Peyer's patch (tissue), 4 donors: ENCODE data around the gene SELENOH. TPM values are rescaled to one million over a fixed set of nuclear protein-coding genes. Genes with fewer than 3 reads are reported as not detected.
A peak's percentile ranks its signal among the peaks of the same experiment; 100 is the strongest.
"Not testable (repeated sequence)": the region's sequence is repeated elsewhere in the genome, so short reads cannot be mapped to it uniquely, and the experiment has no call there.

Experiments used
- DNase-seq, 3 donors: peaks; one replicate each; pipeline ENCODE4 v3.0.0-alpha.2; 2017 to 2019
- H3K27ac ChIP-seq, 4 donors: fragments of 200-600 bp; sonication (generic); one replicate each; pipeline ENCODE4 v1.5.1; 2016 to 2019
- H3K27me3 ChIP-seq, 2 donors: fragments of 200-600 bp; sonication (generic); one replicate each; pipeline ENCODE4 v1.5.1; 2019
- H3K36me3 ChIP-seq, 3 donors: fragments of 200-600 bp; sonication (generic); one replicate each; pipeline ENCODE4 v1.5.1; 2016 to 2019
- H3K4me1 ChIP-seq, 4 donors: fragments of 200-600 bp; sonication (generic); one replicate each; pipeline ENCODE4 v1.5.1; 2016 to 2019
- H3K4me3 ChIP-seq, 4 donors: fragments of 200-600 bp; sonication (generic); 1 replicate in 3 of 4; 2 replicates in 1 of 4; pipeline ENCODE4 v1.5.1; 2016 to 2019; ENCODE audit warnings: mild to moderate bottlenecking in 1 of 4
- H3K9me3 ChIP-seq, 4 donors: fragments of 200-600 bp; sonication (generic); one replicate each; pipeline ENCODE4 v1.5.1; 2016 to 2019; ENCODE audit warnings: mild to moderate bottlenecking in 1 of 4
- POLR2A ChIP-seq, 2 donors: fragments of 450-650 bp; IDR thresholded peaks; one replicate each; pipeline ENCODE4 v1.5.1; 2017; ENCODE audit warnings: antibody characterized with exemption in 2 of 2, mild to moderate bottlenecking in 2 of 2, moderate library complexity in 2 of 2
- total RNA-seq, 4 donors: library from RNA; depleted of rRNA; stranded (reverse); fragments of >200 nt; gene quantifications; one replicate each; pipeline ENCODE4 v1.1.0, GENCODE V29; 2016
- TF ChIP-seq, protein P1 (sequence below), 6 experiments: fragments of 450-650 bp in 4 of 6; fragments of 200-600 bp in 2 of 6; sonication (generic) in 1 of 6; IDR thresholded peaks; one replicate each; pipeline ENCODE4 v1.5.1; 2017 to 2019; ENCODE audit warnings: antibody characterized with exemption in 6 of 6, mild to moderate bottlenecking in 3 of 6, moderate library complexity in 1 of 6

SELENOH gene
- total RNA-seq, 4 donors from 2014 or later: 42.0 to 50.5 (median 46.5) TPM

DNA sequence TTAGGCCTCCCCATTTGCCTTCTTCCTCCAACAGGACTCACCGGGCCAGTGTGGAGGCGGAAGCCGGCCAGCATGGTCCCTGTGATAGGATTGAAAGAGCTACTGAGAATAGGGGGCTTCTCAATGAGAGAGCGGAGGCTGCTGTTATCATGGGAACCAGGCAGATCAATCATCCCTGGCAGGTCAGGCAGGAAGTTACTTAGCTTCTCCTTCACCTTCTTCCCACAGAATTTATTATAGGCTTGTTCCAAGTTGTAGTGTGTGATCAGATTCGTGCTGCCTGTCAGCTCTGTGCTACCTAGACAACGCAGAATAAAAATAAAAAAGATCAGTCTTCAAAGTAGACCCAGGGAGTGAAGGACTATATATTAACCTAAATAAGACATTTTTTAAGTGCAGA is 36.4 kb upstream of the SELENOH start:
- H3K9me3 ChIP-seq: no peaks in the 10 kb centered on the region
- H3K27ac ChIP-seq: no peak overlapping the region
- peaks cover 0 to 36% (median 0%) of the 10 kb centered on the region in 3 donors for H3K36me3 ChIP-seq
- H3K4me1 ChIP-seq: no peaks in the 10 kb centered on the region
- DNase-seq: no peak
- no peaks in the 10 kb centered on the region for H3K27me3 ChIP-seq
- no peak for TF ChIP-seq POLR2A (IDR thresholded peaks at IDR 0.05)
- TF ChIP-seq, protein P1, sequence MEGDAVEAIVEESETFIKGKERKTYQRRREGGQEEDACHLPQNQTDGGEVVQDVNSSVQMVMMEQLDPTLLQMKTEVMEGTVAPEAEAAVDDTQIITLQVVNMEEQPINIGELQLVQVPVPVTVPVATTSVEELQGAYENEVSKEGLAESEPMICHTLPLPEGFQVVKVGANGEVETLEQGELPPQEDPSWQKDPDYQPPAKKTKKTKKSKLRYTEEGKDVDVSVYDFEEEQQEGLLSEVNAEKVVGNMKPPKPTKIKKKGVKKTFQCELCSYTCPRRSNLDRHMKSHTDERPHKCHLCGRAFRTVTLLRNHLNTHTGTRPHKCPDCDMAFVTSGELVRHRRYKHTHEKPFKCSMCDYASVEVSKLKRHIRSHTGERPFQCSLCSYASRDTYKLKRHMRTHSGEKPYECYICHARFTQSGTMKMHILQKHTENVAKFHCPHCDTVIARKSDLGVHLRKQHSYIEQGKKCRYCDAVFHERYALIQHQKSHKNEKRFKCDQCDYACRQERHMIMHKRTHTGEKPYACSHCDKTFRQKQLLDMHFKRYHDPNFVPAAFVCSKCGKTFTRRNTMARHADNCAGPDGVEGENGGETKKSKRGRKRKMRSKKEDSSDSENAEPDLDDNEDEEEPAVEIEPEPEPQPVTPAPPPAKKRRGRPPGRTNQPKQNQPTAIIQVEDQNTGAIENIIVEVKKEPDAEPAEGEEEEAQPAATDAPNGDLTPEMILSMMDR (IDR thresholded peaks at IDR 0.05): no peak
- H3K4me3 ChIP-seq: no peak overlapping the region

DNA sequence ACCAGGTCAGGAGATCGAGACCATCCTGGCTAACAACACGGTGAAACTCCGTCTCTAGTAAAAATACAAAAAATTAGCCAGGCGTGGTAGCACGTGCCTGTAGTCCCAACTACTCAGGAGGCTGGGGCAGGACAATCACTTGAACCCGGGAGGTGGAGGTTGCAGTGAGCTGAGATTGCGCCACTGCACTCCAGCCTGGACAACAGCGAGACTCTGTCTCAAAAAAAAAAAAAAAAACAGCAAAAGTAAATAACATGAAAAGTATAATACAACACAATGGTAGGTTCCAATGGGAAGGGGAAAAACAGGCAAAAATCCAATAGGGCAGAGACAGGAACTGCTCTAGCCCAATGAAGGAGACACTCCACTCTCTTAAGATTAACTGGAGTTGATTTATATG is 35.9 kb upstream of the SELENOH start:
- not testable (repeated sequence) for H3K27me3 ChIP-seq, H3K9me3 ChIP-seq, H3K27ac ChIP-seq, H3K4me1 ChIP-seq, DNase-seq, H3K4me3 ChIP-seq
- peaks cover 0 to 31% (median 0%) of the 10 kb centered on the region in 3 donors for H3K36me3 ChIP-seq

DNA sequence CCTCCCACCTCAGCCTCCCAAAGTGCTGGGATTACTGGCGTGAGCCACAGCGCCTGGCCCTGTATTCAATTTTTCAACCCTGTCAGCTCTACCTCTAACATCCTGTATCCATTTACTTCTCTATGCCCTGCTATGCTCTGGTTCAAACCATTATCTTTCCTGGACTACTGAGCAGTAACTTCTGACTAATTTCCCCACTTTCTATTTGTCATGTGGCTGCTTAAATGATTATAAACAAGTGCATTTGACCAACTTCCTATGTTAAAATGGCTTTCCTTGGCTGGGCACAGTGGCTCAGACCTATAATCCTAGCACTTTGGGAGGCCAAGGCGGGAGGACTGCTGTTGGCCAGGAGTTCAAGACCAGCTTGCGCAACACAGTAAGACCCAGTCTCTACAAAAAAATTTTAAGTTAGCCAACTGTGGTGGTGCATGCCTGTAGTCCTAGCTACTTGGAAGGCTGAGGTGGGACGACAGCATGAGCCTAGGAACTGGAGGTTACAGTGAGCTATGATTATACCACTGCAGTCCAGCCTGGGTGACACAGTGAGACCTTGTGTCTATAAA is 31.4 kb upstream of the SELENOH start:
- H3K4me3 ChIP-seq: no peak overlapping the region
- no peak overlapping the region for H3K27ac ChIP-seq
- H3K4me1 ChIP-seq: peaks cover 3 to 29% (median 15%) of the 10 kb centered on the region in 4 donors
- H3K36me3 ChIP-seq: peaks cover 0 to 2% (median 0%) of the 10 kb centered on the region in 3 donors
- no peak for TF ChIP-seq POLR2A (IDR thresholded peaks at IDR 0.05)
- TF ChIP-seq, protein P1 (IDR thresholded peaks at IDR 0.05): no peak
- DNase-seq: no peak
- no peaks in the 10 kb centered on the region for H3K27me3 ChIP-seq
- H3K9me3 ChIP-seq: no peaks in the 10 kb centered on the region

DNA sequence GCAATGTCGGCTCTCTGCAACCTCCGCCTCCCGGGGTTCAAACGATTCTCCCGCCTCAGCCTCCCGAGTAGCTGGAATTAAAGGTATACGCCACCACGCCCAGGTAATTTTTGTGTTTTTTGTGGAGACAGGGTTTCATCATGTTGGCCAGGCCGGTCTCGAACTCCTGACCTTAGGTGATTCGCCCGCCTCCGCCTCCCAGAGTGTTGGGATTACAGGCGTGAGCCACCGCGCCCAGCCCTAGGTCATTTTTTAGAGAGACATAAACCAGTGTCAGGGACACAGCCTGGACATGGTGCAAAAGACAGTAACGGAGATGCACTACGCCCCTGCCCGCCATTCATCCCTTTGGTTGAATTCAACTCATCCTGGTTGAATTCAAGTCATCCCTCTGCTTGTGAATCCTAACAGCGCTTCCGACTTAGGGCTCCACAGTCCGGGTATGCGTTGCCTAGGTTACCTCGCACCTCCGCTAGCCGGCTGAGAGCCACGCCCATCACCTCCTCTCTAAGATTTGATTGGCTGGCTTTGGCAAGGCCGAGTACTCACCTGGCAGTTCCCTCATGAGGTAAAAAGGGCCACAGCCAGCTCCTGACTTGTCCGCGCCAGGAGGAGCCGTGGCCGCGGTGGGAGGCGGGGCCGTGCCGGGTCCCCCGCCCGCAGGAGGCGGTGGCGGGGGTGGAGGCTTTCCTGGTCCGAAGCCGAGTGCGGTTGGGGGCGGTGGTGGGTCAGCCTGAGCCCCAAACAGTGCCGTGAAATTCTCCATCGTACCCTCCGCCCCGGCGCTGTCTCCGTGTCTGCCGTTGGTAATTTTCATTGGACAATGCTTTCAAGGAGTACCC is 29.7 kb upstream of the SELENOH start, which contains the start of gene MED19:
Gene MED19 (minus strand): TSS at position 802 of the 842 bp plus-strand sequence. CDS start 36 bp downstream, at position 766.
- TF ChIP-seq POLR2A (IDR thresholded peaks at IDR 0.05): peak; percentile 42 to 60
- TF ChIP-seq, protein P1 (IDR thresholded peaks at IDR 0.05): peak in 1 of 6 experiments; percentile 7
- peak within 1 kb of the TSS; percentile 80 to 95 (median 90) for H3K27ac ChIP-seq

DNA sequence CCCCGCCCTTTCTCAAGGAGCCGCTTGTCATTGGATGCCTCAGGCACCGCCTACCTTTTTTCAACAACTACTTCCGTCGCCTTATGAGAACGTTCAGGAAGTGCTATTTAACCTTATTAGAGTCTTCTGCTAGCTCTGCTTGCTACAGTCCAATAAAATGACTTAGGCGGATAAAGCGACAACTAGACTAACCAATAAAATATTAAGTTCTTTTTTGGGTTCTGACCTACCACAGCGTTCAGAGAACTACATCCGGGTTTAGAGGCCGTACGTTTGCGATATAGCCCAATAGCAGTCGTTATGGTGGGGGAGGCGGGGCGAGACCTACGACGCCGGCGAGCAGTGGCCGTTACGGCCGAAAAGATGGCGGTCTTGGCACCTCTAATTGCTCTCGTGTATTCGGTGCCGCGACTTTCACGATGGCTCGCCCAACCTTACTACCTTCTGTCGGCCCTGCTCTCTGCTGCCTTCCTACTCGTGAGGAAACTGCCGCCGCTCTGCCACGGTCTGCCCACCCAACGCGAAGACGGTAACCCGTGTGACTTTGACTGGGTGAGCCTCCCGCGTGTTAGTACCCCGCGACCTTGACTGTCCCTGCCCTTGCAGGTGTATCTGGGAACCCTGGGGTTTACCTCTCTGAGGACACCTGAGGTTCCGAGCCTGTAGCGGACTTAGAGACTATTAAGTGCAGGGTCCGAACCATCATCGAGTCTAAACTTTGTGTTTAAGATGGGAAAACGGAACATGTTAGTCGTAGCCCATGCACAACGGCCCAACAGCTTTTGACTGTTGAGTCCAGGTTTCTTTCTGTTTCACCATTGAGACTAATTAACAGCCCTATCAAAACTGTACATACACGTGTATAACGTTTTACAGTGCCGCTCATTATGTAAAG is 28.8 kb upstream of the SELENOH start, which contains the start of gene TMX2:
Gene TMX2 (plus strand): TSS at position 338 of the 895 bp plus-strand sequence. CDS start 26 bp downstream, at position 364.
- Histone ChIP-seq H3K9me3 (no peaks in the 10 kb centered on the region), H3K27me3 (no peaks in the 10 kb centered on the region), H3K27ac (peak within 1 kb of the TSS; percentile 80 to 95 (median 90)), H3K36me3 (no peaks in the 10 kb centered on the region), H3K4me1 (peaks cover 3 to 32% (median 15%) of the 10 kb centered on the region in 4 donors), H3K4me3 (peak within 1 kb of the TSS; percentile 84 to 94 (median 90))
- peak; percentile 37 to 53 for TF ChIP-seq POLR2A (IDR thresholded peaks at IDR 0.05)
- TF ChIP-seq, protein P1 (IDR thresholded peaks at IDR 0.05): no peak
- peak; percentile 91 to 97 (median 93) for DNase-seq

More for the DNA sequence above, 29.7 kb upstream of the SELENOH start, which contains the start of gene MED19:
- Histone ChIP-seq H3K4me1 (peaks cover 3 to 32% (median 15%) of the 10 kb centered on the region in 4 donors), H3K27me3 (no peaks in the 10 kb centered on the region), H3K4me3 (peak within 1 kb of the TSS; percentile 84 to 94 (median 90)), H3K36me3 (no peaks in the 10 kb centered on the region), H3K9me3 (no peaks in the 10 kb centered on the region)
- DNase-seq: peak; percentile 76 to 93 (median 86)
